H1 (cell line): ENCODE results near the gene CRYBB2. TPM values are rescaled to one million over a fixed set of nuclear protein-coding genes. Genes with fewer than 3 reads are reported as not detected.
A peak's percentile ranks its signal among the peaks of the same experiment; 100 is the strongest.

ENCODE experiments used
- CTCF ChIA-PET: fragments of 300-600 bp; sonication (Branson Sonifier 250); formaldehyde crosslinking; loops from one replicate; lab custom pipeline; 2021; ENCODE audit not compliant: partially characterized antibody; lab: Charles Lee
- POLR2A ChIA-PET: fragments of 300-600 bp; sonication (Branson Sonifier 250); formaldehyde crosslinking; loops from one replicate; lab custom pipeline; 2021; ENCODE audit warnings: inconsistent platforms; ENCODE audit not compliant: partially characterized antibody; lab: Charles Lee
- DNase-seq, 2 experiments: peaks; one replicate each; pipeline versions ENCODE4 v3.0.0 to v3.0.0-alpha.2; 2010 to 2022; ENCODE audit warnings: low spot score in 2 of 2, low read depth in 1 of 2, mixed read lengths in 1 of 2
- FAIRE-seq: peaks from 2 replicates; lab custom pipeline; 2011; peaks lifted over from hg19 to GRCh38; lab: Jason Lieb, UNC
- H2AFZ ChIP-seq: 2 replicates; pipeline ENCODE4 v1.8.1; 2012; ENCODE audit warnings: low read length, inconsistent platforms
- H2AK5ac ChIP-seq: 2 replicates; pipeline ENCODE4 v1.6.1; 2013; ENCODE audit warnings: low read depth, low read length
- H2BK120ac ChIP-seq: replicated peaks from 2 replicates; pipeline ENCODE3; 2013; ENCODE audit warnings: low read depth, low read length, inconsistent platforms
- H2BK12ac ChIP-seq: 2 replicates; pipeline ENCODE4 v1.6.1; 2013; ENCODE audit warnings: low read depth, low read length
- H2BK15ac ChIP-seq: 2 replicates; pipeline ENCODE4 v1.6.1; 2013; ENCODE audit warnings: low read length
- H2BK20ac ChIP-seq: 2 replicates; pipeline ENCODE4 v1.6.1; 2013; ENCODE audit warnings: low read length
- H2BK5ac ChIP-seq: 2 replicates; pipeline ENCODE4 v1.6.1; 2013; ENCODE audit warnings: low read depth, low read length
- H3K14ac ChIP-seq: 2 replicates; pipeline ENCODE4 v1.6.1; 2013; ENCODE audit warnings: inconsistent platforms; ENCODE audit not compliant: insufficient read length
- H3K18ac ChIP-seq: 2 replicates; pipeline ENCODE4 v1.6.1; 2013; ENCODE audit warnings: low read length; ENCODE audit errors: extremely low read depth
- H3K23ac ChIP-seq: 2 replicates; pipeline ENCODE4 v1.6.1; 2013; ENCODE audit warnings: inconsistent platforms; ENCODE audit not compliant: insufficient read length
- H3K23me2 ChIP-seq: 2 replicates; pipeline ENCODE4 v1.6.1; 2013; ENCODE audit warnings: low read depth, low read length
- H3K27ac ChIP-seq: 2 replicates; pipeline ENCODE4 v1.6.1; 2011; ENCODE audit warnings: low read depth, low read length, inconsistent platforms
- H3K27me3 ChIP-seq, 4 experiments: replicated peaks in 1 of 4; 1 replicate in 1 of 4; 2 replicates in 3 of 4; pipeline versions ENCODE4 v1.6.1 to v1.8.1; 2011 to 2013; ENCODE audit warnings: low read length in 3 of 4, mild to moderate bottlenecking in 3 of 4, inconsistent platforms in 2 of 4, mixed read lengths in 2 of 4, moderate library complexity in 1 of 4; ENCODE audit not compliant: control insufficient read depth in 3 of 4, insufficient read depth in 3 of 4; ENCODE audit errors: extremely low read depth in 1 of 4
- H3K36me3 ChIP-seq, 4 experiments: 2 replicates each; pipeline versions ENCODE4 v1.6.1 to v1.8.1; 2011 to 2013; ENCODE audit warnings: mild to moderate bottlenecking in 4 of 4, low read length in 3 of 4, moderate library complexity in 2 of 4, control low read depth in 1 of 4, inconsistent platforms in 1 of 4; ENCODE audit not compliant: insufficient read depth in 4 of 4, control insufficient read depth in 2 of 4
- H3K4ac ChIP-seq: replicated peaks from 2 replicates; pipeline ENCODE3; 2013; ENCODE audit warnings: low read length, low read depth, mixed read lengths, inconsistent platforms; ENCODE audit not compliant: insufficient read length
- H3K4me1 ChIP-seq, 4 experiments: replicated peaks in 1 of 4; 1 replicate in 1 of 4; 2 replicates in 3 of 4; pipeline versions ENCODE4 v1.6.1 to v1.8.1; 2011 to 2013; ENCODE audit warnings: low read length in 3 of 4, inconsistent platforms in 2 of 4, mixed read lengths in 1 of 4; ENCODE audit not compliant: insufficient read depth in 4 of 4, control insufficient read depth in 3 of 4
- H3K4me2 ChIP-seq, 2 experiments: 2 replicates each; pipeline versions ENCODE4 v1.6.1 to v1.8.1; 2011 to 2013; ENCODE audit warnings: low read depth in 2 of 2, low read length in 2 of 2, control low read depth in 1 of 2, inconsistent platforms in 1 of 2, mild to moderate bottlenecking in 1 of 2; ENCODE audit not compliant: insufficient read depth in 1 of 2
- H3K4me3 ChIP-seq, 4 experiments: fragments of 200-600, 300-600 bp in 1 of 4; sonication (generic), shearing (Covaris generic), sonication (Bioruptor Twin) in 1 of 4; 2 replicates each; pipeline versions ENCODE4 v1.5.1 to v1.8.1; 2011 to 2016; ENCODE audit warnings: low read length in 4 of 4, low read depth in 3 of 4, control low read depth in 2 of 4, inconsistent platforms in 2 of 4, mild to moderate bottlenecking in 2 of 4, mixed read lengths in 1 of 4, moderate library complexity in 1 of 4; ENCODE audit not compliant: insufficient read depth in 2 of 4; ENCODE audit errors: extremely low read depth in 1 of 4
- H3K56ac ChIP-seq: replicated peaks from 2 replicates; pipeline ENCODE3; 2013; ENCODE audit warnings: low read depth, mild to moderate bottlenecking, mixed read lengths, low read length, inconsistent platforms; ENCODE audit not compliant: insufficient read length
- H3K79me1 ChIP-seq: 2 replicates; pipeline ENCODE4 v1.6.1; 2013; ENCODE audit warnings: low read depth, low read length, control low read depth
- H3K79me2 ChIP-seq, 2 experiments: 2 replicates each; pipeline versions ENCODE4 v1.6.1 to v1.8.1; 2012 to 2013; ENCODE audit warnings: low read length in 2 of 2, mild to moderate bottlenecking in 2 of 2, inconsistent platforms in 1 of 2; ENCODE audit not compliant: insufficient read depth in 2 of 2, control insufficient read depth in 1 of 2
- H3K9ac ChIP-seq, 4 experiments: replicated peaks in 1 of 4; 1 replicate in 1 of 4; 2 replicates in 3 of 4; pipeline versions ENCODE4 v1.6.1 to v1.8.1; 2011 to 2013; ENCODE audit warnings: low read depth in 3 of 4, low read length in 3 of 4, control low read depth in 2 of 4, mild to moderate bottlenecking in 2 of 4, moderate library complexity in 2 of 4, inconsistent platforms in 1 of 4; ENCODE audit errors: extremely low read depth in 1 of 4
- H3K9me3 ChIP-seq, 2 experiments: 2 replicates each; pipeline versions ENCODE4 v1.6.1 to v1.8.1; 2012 to 2013; ENCODE audit warnings: mild to moderate bottlenecking in 2 of 2, moderate library complexity in 2 of 2, control low read depth in 1 of 2, inconsistent platforms in 1 of 2, low read depth in 1 of 2, low read length in 1 of 2, mixed read lengths in 1 of 2; ENCODE audit not compliant: insufficient read depth in 2 of 2
- H4K20me1 ChIP-seq, 2 experiments: replicated peaks in 1 of 2; 2 replicates each; pipeline versions ENCODE3 to v1.8.1; 2011 to 2013; ENCODE audit warnings: inconsistent platforms in 2 of 2, low read length in 2 of 2, mild to moderate bottlenecking in 1 of 2; ENCODE audit not compliant: insufficient read depth in 2 of 2, control insufficient read depth in 1 of 2
- H4K5ac ChIP-seq: 2 replicates; pipeline ENCODE4 v1.6.1; 2013; ENCODE audit warnings: low read length, low read depth, mixed read lengths, inconsistent platforms; ENCODE audit not compliant: insufficient read length
- H4K8ac ChIP-seq: 2 replicates; pipeline ENCODE4 v1.8.0; 2013; ENCODE audit warnings: mild to moderate bottlenecking, moderate library complexity, low read length, inconsistent platforms; ENCODE audit not compliant: insufficient read depth; ENCODE audit errors: extremely low read depth
- H4K91ac ChIP-seq: replicated peaks from 2 replicates; pipeline ENCODE3; 2013; ENCODE audit warnings: low read length, mixed read lengths, inconsistent platforms; ENCODE audit not compliant: insufficient read length
- BACH1 ChIP-seq: IDR thresholded peaks from 2 replicates; pipeline ENCODE4 v1.6.1; 2012; ENCODE audit warnings: low read length, improper control_type of control experiment
- BCL11A ChIP-seq, 2 experiments: IDR thresholded peaks; one replicate each; pipeline ENCODE4 v1.6.1; 2011; ENCODE audit warnings: low read depth in 2 of 2, low read length in 2 of 2, mild to moderate bottlenecking in 2 of 2
- GABPA ChIP-seq: IDR thresholded peaks from 2 replicates; pipeline ENCODE4 v1.6.1; 2011; ENCODE audit warnings: mild to moderate bottlenecking, low read length, moderate library complexity, borderline replicate concordance; ENCODE audit not compliant: insufficient read depth
- HDAC2 ChIP-seq, 2 experiments: fragments of 300-600 bp in 1 of 2; sonication (generic) in 1 of 2; IDR thresholded peaks; 2 replicates each; pipeline ENCODE4 v1.6.1; 2011 to 2012; ENCODE audit warnings: low read depth in 2 of 2, low read length in 2 of 2, mild to moderate bottlenecking in 2 of 2, moderate library complexity in 2 of 2, borderline replicate concordance in 1 of 2, inconsistent platforms in 1 of 2
- POU5F1 ChIP-seq: IDR thresholded peaks from 2 replicates; pipeline ENCODE4 v1.6.1; 2011; ENCODE audit warnings: low read depth, mild to moderate bottlenecking, low read length, moderate library complexity
- RAD21 ChIP-seq, 2 experiments: IDR thresholded peaks in 1 of 2; conservative IDR thresholded peaks in 1 of 2; 2 replicates each; pipeline ENCODE4 v1.6.1; 2011; ENCODE audit warnings: low read depth in 2 of 2, low read length in 2 of 2, improper control_type of control experiment in 1 of 2, inconsistent platforms in 1 of 2, mild to moderate bottlenecking in 1 of 2, moderate library complexity in 1 of 2
- RBBP5 ChIP-seq: IDR thresholded peaks from 2 replicates; pipeline ENCODE4 v1.7.1; 2012; ENCODE audit warnings: low read depth, mild to moderate bottlenecking, inconsistent platforms, low read length, moderate library complexity, borderline replicate concordance
- SIX5 ChIP-seq: IDR thresholded peaks from 2 replicates; pipeline ENCODE4 v1.6.1; 2011; ENCODE audit warnings: mild to moderate bottlenecking, low read depth, low read length
- SP1 ChIP-seq: IDR thresholded peaks from 2 replicates; pipeline ENCODE4 v1.6.1; 2011; ENCODE audit warnings: low read depth, low read length
- SUZ12 ChIP-seq: fragments of 200-600 bp; sonication (generic); IDR thresholded peaks from 2 replicates; pipeline ENCODE4 v1.6.1; 2012; ENCODE audit warnings: mild to moderate bottlenecking, inconsistent platforms, low read length, moderate library complexity, mixed read lengths
- TAF1 ChIP-seq: IDR thresholded peaks from 2 replicates; pipeline ENCODE4 v1.6.1; 2011; ENCODE audit warnings: mild to moderate bottlenecking, low read depth, low read length
- WGBS, 2 experiments: shearing (Covaris generic) in 1 of 2; methylation state at CpG; one replicate each; pipeline versions ENCODE4 v1.1.6 to v1.1.7; 2013 to 2015; ENCODE audit warnings: low lambda C conversion rate in 2 of 2, mixed read lengths in 2 of 2, inconsistent platforms in 1 of 2, low coverage in 1 of 2, missing lambda C conversion rate in 1 of 2; ENCODE audit not compliant: insufficient replicate concordance in 2 of 2, insufficient coverage in 1 of 2, insufficient read length in 1 of 2; ENCODE audit errors: extremely low coverage in 1 of 2, missing lambda C conversion rate in 1 of 2; 5-methylcytosine and 5-hydroxymethylcytosine counted together
- polyA plus RNA-seq, 7 experiments: library from polyadenylated mRNA; depleted of rRNA in 3 of 7; stranded (reverse) in 5 of 7; unstranded in 2 of 7; fragments of >200 nt in 5 of 7; fragments of 200-250 nt in 2 of 7; gene quantifications; 1 replicate in 5 of 7; 2 replicates in 1 of 7; 4 replicates in 1 of 7; pipeline versions ENCODE4 v1.2.1 to v1.2.3, GENCODE V29; 2011 to 2013; ENCODE audit warnings: missing spikeins in 2 of 7, mixed read lengths in 2 of 7
- total RNA-seq: library from RNA; stranded (reverse); fragmentation: NEBNext Ultra II Directional; extraction: Animal tissue kit (Norgen Biotek cat#: 25700); gene quantifications from 2 replicates; pipeline ENCODE4 v1.2.1, GENCODE V29; 2021
- TF ChIP-seq, protein P1 (sequence below): IDR thresholded peaks from 2 replicates; pipeline ENCODE4 v1.6.1; 2011; ENCODE audit warnings: low read length, improper control_type of control experiment

The CRYBB2 gene
- total and polyA plus RNA-seq, 2 of the 8 experiments (the other 6 are each of a cell fraction or from before 2014, with no cell fraction given): 0.12 TPM; not detected in 1

DNA sequence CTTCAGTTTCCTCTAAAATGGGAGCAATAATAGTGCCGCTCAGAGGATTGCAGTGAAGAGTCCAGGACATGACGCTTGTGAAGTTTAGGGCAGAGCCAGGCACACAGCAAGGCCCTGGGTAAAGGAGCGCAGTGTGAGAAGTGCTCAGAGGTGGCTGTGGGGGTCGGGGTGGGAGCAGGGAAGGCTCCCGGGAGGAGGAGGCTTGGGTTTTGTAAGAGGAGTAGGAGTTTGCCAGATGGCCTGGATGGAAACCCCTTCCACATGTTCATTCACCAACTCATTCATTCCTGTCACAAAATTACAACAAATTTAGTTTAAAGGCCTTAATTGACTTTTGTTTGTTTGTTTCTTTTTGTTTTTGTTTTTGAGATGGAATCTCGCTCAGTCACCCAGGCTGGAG lies 17.0 kb downstream of the CRYBB2 start:
- H4K5ac ChIP-seq: no peak overlapping the region
- no peaks in the 10 kb centered on the region for H3K36me3 ChIP-seq
- no peak overlapping the region for H3K14ac ChIP-seq
- H3K4me1 ChIP-seq: no peaks in the 10 kb centered on the region; a peak in 1 of 7 replicates
- ChIA-PET POLR2A (no interaction called here), CTCF (interaction anchor here (0.9 to 2.0 kb wide), 8 partner anchors 10 to 160 kb away, joined by 3 to 10 read pairs (median 4); no protein-coding TSS in a partner anchor)
- no peak overlapping the region for H3K56ac ChIP-seq
- H4K8ac ChIP-seq: no peak overlapping the region
- no peaks in the 10 kb centered on the region for H3K9me3 ChIP-seq
- no peak overlapping the region for H3K4me2 ChIP-seq
- no peak overlapping the region for H2BK5ac ChIP-seq
- no peak overlapping the region for H4K91ac ChIP-seq
- H3K27ac ChIP-seq: no peak overlapping the region
- no peak overlapping the region for H3K9ac ChIP-seq
- no peak for FAIRE-seq
- no peaks in the 10 kb centered on the region for H3K27me3 ChIP-seq
- no peak overlapping the region for H2BK20ac ChIP-seq
- no peak overlapping the region for H2BK120ac ChIP-seq
- no peak for DNase-seq
- 85% methylated on average over 6 of the region's 6 CpGs; no CpG with 5 or more reads in 1 of the 2 experiments for WGBS, 2 experiments
- no peak overlapping the region for H2BK12ac ChIP-seq
- H3K23ac ChIP-seq: no peak overlapping the region
- H3K4ac ChIP-seq: no peak overlapping the region
- no peak overlapping the region for H2BK15ac ChIP-seq
- 0 out of 2 replicates have a peak overlapping the region, but pooled peaks have one; percentile 5 for H2AFZ ChIP-seq
- H3K18ac ChIP-seq: no peak overlapping the region
- H3K23me2 ChIP-seq: no peaks in the 10 kb centered on the region
- no peaks in the 10 kb centered on the region for H4K20me1 ChIP-seq
- H2AK5ac ChIP-seq: no peak overlapping the region
- no peak overlapping the region for H3K4me3 ChIP-seq
- no peaks in the 10 kb centered on the region for H3K79me2 ChIP-seq
- H3K79me1 ChIP-seq: no peaks in the 10 kb centered on the region
- TF ChIP-seq, protein P1, sequence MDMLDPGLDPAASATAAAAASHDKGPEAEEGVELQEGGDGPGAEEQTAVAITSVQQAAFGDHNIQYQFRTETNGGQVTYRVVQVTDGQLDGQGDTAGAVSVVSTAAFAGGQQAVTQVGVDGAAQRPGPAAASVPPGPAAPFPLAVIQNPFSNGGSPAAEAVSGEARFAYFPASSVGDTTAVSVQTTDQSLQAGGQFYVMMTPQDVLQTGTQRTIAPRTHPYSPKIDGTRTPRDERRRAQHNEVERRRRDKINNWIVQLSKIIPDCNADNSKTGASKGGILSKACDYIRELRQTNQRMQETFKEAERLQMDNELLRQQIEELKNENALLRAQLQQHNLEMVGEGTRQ: no peak
- TF ChIP-seq GABPA: no peak
- TF ChIP-seq RBBP5: no peak
- no peak for TF ChIP-seq POU5F1
- TF ChIP-seq RAD21 (IDR thresholded peaks at IDR 0.05 in 1 of 2, conservative IDR thresholded peaks at IDR 0.05 in 1 of 2; ENCODE audit: low read depth in 2 of 2, low read length in 2 of 2): no peak
- no peak for TF ChIP-seq BACH1
- TF ChIP-seq SIX5: no peak
- TF ChIP-seq HDAC2 (IDR thresholded peaks at IDR 0.05; ENCODE audit: borderline replicate concordance in 1 of 2, low read depth in 2 of 2, low read length in 2 of 2): no peak
- TF ChIP-seq BCL11A (IDR thresholded peaks at IDR 0.05; ENCODE audit: low read depth in 2 of 2, low read length in 2 of 2): no peak
- no peak for TF ChIP-seq SP1
- TF ChIP-seq SUZ12: no peak
- TF ChIP-seq TAF1: no peak
